Peyer's patch (tissue), 4 donors: ENCODE results near the gene HOXD12. TPM values are rescaled to one million over a fixed set of nuclear protein-coding genes. Genes with fewer than 3 reads are reported as not detected.
A peak's percentile ranks its signal among the peaks of the same experiment; 100 is the strongest.

Source experiments
- DNase-seq, 3 donors: peaks; one replicate each; pipeline ENCODE4 v3.0.0-alpha.2; 2017 to 2019
- H3K27ac ChIP-seq, 4 donors: fragments of 200-600 bp; sonication (generic); one replicate each; pipeline ENCODE4 v1.5.1; 2016 to 2019
- H3K27me3 ChIP-seq, 2 donors: fragments of 200-600 bp; sonication (generic); one replicate each; pipeline ENCODE4 v1.5.1; 2019
- H3K36me3 ChIP-seq, 3 donors: fragments of 200-600 bp; sonication (generic); one replicate each; pipeline ENCODE4 v1.5.1; 2016 to 2019
- H3K4me1 ChIP-seq, 4 donors: fragments of 200-600 bp; sonication (generic); one replicate each; pipeline ENCODE4 v1.5.1; 2016 to 2019
- H3K4me3 ChIP-seq, 4 donors: fragments of 200-600 bp; sonication (generic); 1 replicate in 3 of 4; 2 replicates in 1 of 4; pipeline ENCODE4 v1.5.1; 2016 to 2019; ENCODE audit warnings: mild to moderate bottlenecking in 1 of 4
- H3K9me3 ChIP-seq, 4 donors: fragments of 200-600 bp; sonication (generic); one replicate each; pipeline ENCODE4 v1.5.1; 2016 to 2019; ENCODE audit warnings: mild to moderate bottlenecking in 1 of 4
- CTCF ChIP-seq, 6 experiments: fragments of 450-650 bp in 4 of 6; fragments of 200-600 bp in 2 of 6; sonication (generic) in 1 of 6; IDR thresholded peaks; one replicate each; pipeline ENCODE4 v1.5.1; 2017 to 2019; ENCODE audit warnings: antibody characterized with exemption in 6 of 6, mild to moderate bottlenecking in 3 of 6, moderate library complexity in 1 of 6
- POLR2A ChIP-seq, 2 donors: fragments of 450-650 bp; IDR thresholded peaks; one replicate each; pipeline ENCODE4 v1.5.1; 2017; ENCODE audit warnings: antibody characterized with exemption in 2 of 2, mild to moderate bottlenecking in 2 of 2, moderate library complexity in 2 of 2
- total RNA-seq, 4 donors: library from RNA; depleted of rRNA; stranded (reverse); fragments of >200 nt; gene quantifications; one replicate each; pipeline ENCODE4 v1.1.0, GENCODE V29; 2016

Gene HOXD12
- total RNA-seq, 4 donors from 2014 or later: not detected

DNA sequence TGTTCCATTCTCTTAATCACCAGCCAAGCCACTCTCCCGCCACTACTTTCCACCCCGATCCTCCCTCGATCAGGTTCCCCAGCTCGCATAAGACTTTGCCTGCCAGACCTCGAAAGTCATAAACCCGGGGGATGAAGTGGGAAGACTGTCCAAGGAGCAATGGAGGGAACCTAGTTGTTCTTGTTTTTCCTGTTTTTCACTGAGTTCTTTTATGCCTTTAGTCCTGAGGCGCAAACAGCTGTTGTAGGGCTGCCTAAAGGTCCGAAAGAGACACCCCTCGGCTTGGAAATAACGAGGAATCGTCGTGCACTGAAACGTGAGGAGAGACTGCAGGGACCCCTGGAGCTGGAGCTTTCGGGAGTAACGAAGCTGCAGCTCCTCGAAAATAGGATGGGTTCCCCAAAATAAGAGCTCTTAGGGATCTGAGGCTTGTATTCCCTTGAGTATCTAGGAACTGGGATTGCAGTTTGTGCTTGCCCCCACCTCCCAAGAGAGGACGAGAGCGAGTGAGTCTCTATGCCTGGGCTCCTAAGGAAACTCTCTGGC is 1.7 kb upstream of the HOXD12 start:
- peaks cover 0 to 26% (median 0%) of the 10 kb centered on the region in 4 donors for H3K4me1 ChIP-seq
- H3K27ac ChIP-seq: no peak overlapping the region
- H3K4me3 ChIP-seq: peak overlapping the region in 3 of 4 donors; percentile 32 to 60 (median 42)

GRCh38 chr2:176098366-176099158 is 1.0 kb upstream of the HOXD12 start:
- peak in 2 of 3 donors; percentile 44 to 48 for DNase-seq
- Histone ChIP-seq H3K9me3 (no peaks in the 10 kb centered on the region), H3K27ac (no peak overlapping the region), H3K36me3 (no peaks in the 10 kb centered on the region), H3K4me3 (no peak overlapping the region), H3K4me1 (peaks cover 0 to 19% (median 0%) of the 10 kb centered on the region in 4 donors), H3K27me3 (peaks cover 0 to 92% of the 10 kb centered on the region in 2 donors)
- TF ChIP-seq CTCF (IDR thresholded peaks at IDR 0.05) (no peak), POLR2A (IDR thresholded peaks at IDR 0.05) (no peak)

More for the DNA sequence above, 1.7 kb upstream of the HOXD12 start:
- Histone ChIP-seq H3K36me3 (no peaks in the 10 kb centered on the region), H3K9me3 (no peaks in the 10 kb centered on the region), H3K27me3 (peaks cover 0 to 92% of the 10 kb centered on the region in 2 donors)
- DNase-seq: no peak
- TF ChIP-seq CTCF (IDR thresholded peaks at IDR 0.05) (no peak), POLR2A (IDR thresholded peaks at IDR 0.05) (no peak)

DNA sequence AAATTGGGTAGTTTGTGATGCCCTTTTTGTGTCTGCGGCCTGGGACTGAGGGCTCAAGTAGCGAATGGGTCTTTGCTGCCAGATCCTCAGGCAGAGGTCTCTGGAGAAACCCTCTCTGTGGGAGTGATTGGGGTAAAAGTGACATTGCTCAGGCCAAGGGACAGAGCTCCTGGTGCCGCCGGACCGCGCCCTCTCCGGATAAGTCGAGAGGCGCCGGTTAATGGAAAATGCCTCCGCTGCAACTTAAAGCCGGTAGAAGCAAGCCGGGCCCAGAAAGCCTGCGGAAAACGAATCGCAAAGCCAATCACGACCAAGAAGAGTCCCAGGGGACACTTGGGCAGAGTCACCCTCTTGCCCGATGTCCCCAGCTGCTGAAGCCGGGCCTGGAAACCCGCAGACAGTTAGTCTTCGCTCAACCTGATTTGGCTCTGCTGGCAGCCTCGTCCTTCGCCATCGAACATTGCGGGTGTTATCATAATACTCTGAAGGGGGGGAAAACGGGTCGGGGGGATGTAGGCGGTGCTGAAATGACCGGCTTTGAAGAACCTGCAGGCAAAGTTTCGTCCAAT is 352 bp upstream of the HOXD12 start:
- DNase-seq: no peak
- Histone ChIP-seq H3K4me3 (no peak overlapping the region), H3K27me3 (peaks cover 0 to 93% of the 10 kb centered on the region in 2 donors), H3K4me1 (peaks cover 0 to 23% (median 0%) of the 10 kb centered on the region in 4 donors), H3K27ac (no peak overlapping the region), H3K36me3 (no peaks in the 10 kb centered on the region), H3K9me3 (no peaks in the 10 kb centered on the region)
- TF ChIP-seq CTCF (IDR thresholded peaks at IDR 0.05) (no peak), POLR2A (IDR thresholded peaks at IDR 0.05) (no peak)

GRCh38 chr2:176100547-176101140 is 1.0 kb downstream of the HOXD12 start:
- no peak for DNase-seq
- H3K27me3 ChIP-seq: peaks cover 0 to 93% of the 10 kb centered on the region in 2 donors
- H3K36me3 ChIP-seq: no peaks in the 10 kb centered on the region
- peaks cover 0 to 31% (median 0%) of the 10 kb centered on the region in 4 donors for H3K4me1 ChIP-seq
- no peaks in the 10 kb centered on the region for H3K9me3 ChIP-seq
- H3K4me3 ChIP-seq: no peak overlapping the region
- TF ChIP-seq CTCF (IDR thresholded peaks at IDR 0.05): no peak
- TF ChIP-seq POLR2A (IDR thresholded peaks at IDR 0.05): no peak
- H3K27ac ChIP-seq: no peak overlapping the region

DNA sequence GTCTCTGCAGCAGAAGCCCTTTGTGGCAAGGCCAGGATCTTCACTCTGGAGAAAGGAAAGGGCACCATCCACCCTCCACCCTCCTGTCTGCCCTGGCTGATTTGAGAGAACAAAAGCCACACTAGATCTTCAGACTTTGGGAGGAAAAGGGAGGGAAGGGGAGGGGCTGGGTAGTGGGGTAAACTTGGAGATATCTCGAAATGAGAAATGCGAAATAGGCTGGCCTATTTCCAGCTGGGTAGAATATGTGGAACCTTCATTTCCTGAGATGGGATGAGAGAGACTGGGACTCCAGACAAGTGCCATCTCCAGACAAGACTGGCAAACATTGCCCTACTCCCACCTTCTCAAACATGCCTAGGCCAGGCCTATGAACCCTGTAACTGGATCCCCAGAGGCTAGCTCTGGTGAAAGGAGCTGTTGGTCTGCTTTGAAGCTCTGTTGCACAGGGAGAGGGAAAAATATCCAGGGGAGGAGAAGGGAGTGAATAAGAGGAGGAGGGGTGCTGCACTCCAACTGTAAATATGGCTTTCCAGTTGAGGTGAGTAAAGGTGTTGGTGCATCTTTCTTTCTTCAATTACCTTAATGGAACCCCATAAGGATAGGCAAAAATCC is 1.7 kb downstream of the HOXD12 start:
- TF ChIP-seq POLR2A (IDR thresholded peaks at IDR 0.05) (no peak), CTCF (IDR thresholded peaks at IDR 0.05) (no peak)
- no peak overlapping the region for H3K27ac ChIP-seq
- peaks cover 0 to 92% of the 10 kb centered on the region in 2 donors for H3K27me3 ChIP-seq
- DNase-seq: no peak
- H3K36me3 ChIP-seq: no peaks in the 10 kb centered on the region
- peaks cover 0 to 30% (median 0%) of the 10 kb centered on the region in 4 donors for H3K4me1 ChIP-seq
- no peak overlapping the region for H3K4me3 ChIP-seq
- H3K9me3 ChIP-seq: no peaks in the 10 kb centered on the region
